Measurements from ENCODE around the gene STXBP1. TPM values are rescaled to one million over a fixed set of nuclear protein-coding genes. Genes with fewer than 3 reads are reported as not detected.
A peak's percentile ranks its signal among the peaks of the same experiment; 100 is the strongest.

STXBP1 gene
- total and polyA plus RNA-seq, 2 of the 13 experiments (the other 11 are each of a cell fraction or from before 2014, with no cell fraction given) = 2.9 TPM

- peak; percentile 55; the same call in 1 of the 2 replicates for TF ChIP-seq ZFY (CRISPR knock-in tag; IDR thresholded peaks at IDR 0.05)
- peak; percentile 95 for TF ChIP-seq ZMYM3 (CRISPR knock-in tag; IDR thresholded peaks at IDR 0.05)
- no peak for TF ChIP-seq DNMT1 (CRISPR knock-in tag; IDR thresholded peaks at IDR 0.05)
- TF ChIP-seq, protein P1, sequence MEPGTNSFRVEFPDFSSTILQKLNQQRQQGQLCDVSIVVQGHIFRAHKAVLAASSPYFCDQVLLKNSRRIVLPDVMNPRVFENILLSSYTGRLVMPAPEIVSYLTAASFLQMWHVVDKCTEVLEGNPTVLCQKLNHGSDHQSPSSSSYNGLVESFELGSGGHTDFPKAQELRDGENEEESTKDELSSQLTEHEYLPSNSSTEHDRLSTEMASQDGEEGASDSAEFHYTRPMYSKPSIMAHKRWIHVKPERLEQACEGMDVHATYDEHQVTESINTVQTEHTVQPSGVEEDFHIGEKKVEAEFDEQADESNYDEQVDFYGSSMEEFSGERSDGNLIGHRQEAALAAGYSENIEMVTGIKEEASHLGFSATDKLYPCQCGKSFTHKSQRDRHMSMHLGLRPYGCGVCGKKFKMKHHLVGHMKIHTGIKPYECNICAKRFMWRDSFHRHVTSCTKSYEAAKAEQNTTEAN (CRISPR knock-in tag; conservative IDR thresholded peaks at IDR 0.05) = peak; percentile 61; the same call in 1 of the 2 replicates
- TF ChIP-seq, protein P2, sequence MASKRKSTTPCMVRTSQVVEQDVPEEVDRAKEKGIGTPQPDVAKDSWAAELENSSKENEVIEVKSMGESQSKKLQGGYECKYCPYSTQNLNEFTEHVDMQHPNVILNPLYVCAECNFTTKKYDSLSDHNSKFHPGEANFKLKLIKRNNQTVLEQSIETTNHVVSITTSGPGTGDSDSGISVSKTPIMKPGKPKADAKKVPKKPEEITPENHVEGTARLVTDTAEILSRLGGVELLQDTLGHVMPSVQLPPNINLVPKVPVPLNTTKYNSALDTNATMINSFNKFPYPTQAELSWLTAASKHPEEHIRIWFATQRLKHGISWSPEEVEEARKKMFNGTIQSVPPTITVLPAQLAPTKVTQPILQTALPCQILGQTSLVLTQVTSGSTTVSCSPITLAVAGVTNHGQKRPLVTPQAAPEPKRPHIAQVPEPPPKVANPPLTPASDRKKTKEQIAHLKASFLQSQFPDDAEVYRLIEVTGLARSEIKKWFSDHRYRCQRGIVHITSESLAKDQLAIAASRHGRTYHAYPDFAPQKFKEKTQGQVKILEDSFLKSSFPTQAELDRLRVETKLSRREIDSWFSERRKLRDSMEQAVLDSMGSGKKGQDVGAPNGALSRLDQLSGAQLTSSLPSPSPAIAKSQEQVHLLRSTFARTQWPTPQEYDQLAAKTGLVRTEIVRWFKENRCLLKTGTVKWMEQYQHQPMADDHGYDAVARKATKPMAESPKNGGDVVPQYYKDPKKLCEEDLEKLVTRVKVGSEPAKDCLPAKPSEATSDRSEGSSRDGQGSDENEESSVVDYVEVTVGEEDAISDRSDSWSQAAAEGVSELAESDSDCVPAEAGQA (IDR thresholded peaks at IDR 0.05; ENCODE audit: low read depth) = peak; percentile 26; the same call in 1 of the 2 replicates
- TF ChIP-seq, protein P2 (CRISPR knock-in tag; IDR thresholded peaks at IDR 0.05; ENCODE audit: borderline replicate concordance) = no peak
- TF ChIP-seq CC2D1A (CRISPR knock-in tag; IDR thresholded peaks at IDR 0.05) = 0 out of 2 replicates have a peak, but pooled peaks have one; percentile 68
- TF ChIP-seq ZNF761 (CRISPR knock-in tag; conservative IDR thresholded peaks at IDR 0.05) = peak; percentile 68; the same call in 1 of the 2 replicates
- TF ChIP-seq ATF1 (CRISPR knock-in tag; IDR thresholded peaks at IDR 0.05) = 0 out of 2 replicates have a peak, but pooled peaks have one; percentile 35
- no peak for TF ChIP-seq NR2F2 (IDR thresholded peaks at IDR 0.05; ENCODE audit: borderline replicate concordance, low read depth)
- TF ChIP-seq ZNF121 (CRISPR knock-in tag; IDR thresholded peaks at IDR 0.05) = peak; percentile 83
- TF ChIP-seq PAXIP1 (CRISPR knock-in tag; conservative IDR thresholded peaks at IDR 0.05) = peak; percentile 94
- peak; percentile 68; the same call in 1 of the 2 replicates for TF ChIP-seq POLR2G (IDR thresholded peaks at IDR 0.05; ENCODE audit: low read depth, low read length)
- TF ChIP-seq MXI1 (IDR thresholded peaks at IDR 0.05; ENCODE audit: borderline replicate concordance, low read depth, low read length) = peak; percentile 76; the same call in 1 of the 3 replicates
- peak; percentile 55; the same call in 1 of the 2 replicates for TF ChIP-seq TBX2 (CRISPR knock-in tag; IDR thresholded peaks at IDR 0.05; ENCODE audit: borderline replicate concordance)
- TF ChIP-seq, protein P3, sequence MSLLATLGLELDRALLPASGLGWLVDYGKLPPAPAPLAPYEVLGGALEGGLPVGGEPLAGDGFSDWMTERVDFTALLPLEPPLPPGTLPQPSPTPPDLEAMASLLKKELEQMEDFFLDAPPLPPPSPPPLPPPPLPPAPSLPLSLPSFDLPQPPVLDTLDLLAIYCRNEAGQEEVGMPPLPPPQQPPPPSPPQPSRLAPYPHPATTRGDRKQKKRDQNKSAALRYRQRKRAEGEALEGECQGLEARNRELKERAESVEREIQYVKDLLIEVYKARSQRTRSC (CRISPR knock-in tag; IDR thresholded peaks at IDR 0.05; ENCODE audit: low read depth) = no peak
- TF ChIP-seq HNRNPH1 (optimal IDR thresholded peaks at IDR 0.05; ENCODE audit: low read depth, low read length) = no peak
Measured at GRCh38 chr9:127575875-127576778, 36.0 kb upstream of the STXBP1 start (continued).

All from HepG2 (cell line).